Mesenchymal stem cell (in vitro differentiated cells and primary cell): ENCODE data around the gene PKLR.

ENCODE experiments used
- DNase-seq: peaks from one replicate; pipeline ENCODE4 v3.0.0-alpha.2; 2013
- H2AFZ ChIP-seq: one replicate; pipeline ENCODE4 v1.6.1; 2013; ENCODE audit warnings: low read depth, mild to moderate bottlenecking, control low read depth, inconsistent platforms, low read length, moderate library complexity
- H2AK5ac ChIP-seq: 2 replicates; pipeline ENCODE4 v1.6.1; 2013; ENCODE audit warnings: low read length, moderate library complexity, mild to moderate bottlenecking, inconsistent platforms; ENCODE audit not compliant: severe bottlenecking
- H2BK120ac ChIP-seq: one replicate; pipeline ENCODE4 v1.6.1; 2013; ENCODE audit warnings: low read depth, mild to moderate bottlenecking, inconsistent platforms, low read length, moderate library complexity
- H2BK12ac ChIP-seq, 2 experiments: one replicate each; pipeline ENCODE4 v1.6.1; 2013; ENCODE audit warnings: inconsistent platforms in 2 of 2, low read length in 2 of 2, mild to moderate bottlenecking in 2 of 2, moderate library complexity in 2 of 2, control low read depth in 1 of 2
- H2BK15ac ChIP-seq: one replicate; pipeline ENCODE4 v1.6.1; 2013; ENCODE audit warnings: mild to moderate bottlenecking, low read depth, inconsistent platforms; ENCODE audit not compliant: poor library complexity, severe bottlenecking
- H2BK5ac ChIP-seq: 2 replicates; pipeline ENCODE4 v1.6.1; 2013; ENCODE audit warnings: low read depth, mild to moderate bottlenecking, low read length, control low read depth, inconsistent platforms; ENCODE audit not compliant: poor library complexity, severe bottlenecking
- H3K14ac ChIP-seq, 2 experiments: one replicate each; pipeline ENCODE4 v1.6.1; 2013; ENCODE audit warnings: inconsistent platforms in 2 of 2, low read length in 2 of 2, control low read depth in 1 of 2, mild to moderate bottlenecking in 1 of 2, moderate library complexity in 1 of 2
- H3K18ac ChIP-seq, 2 experiments: one replicate each; pipeline ENCODE4 v1.6.1; 2013; ENCODE audit warnings: inconsistent platforms in 2 of 2, low read length in 2 of 2, control low read depth in 1 of 2, low read depth in 1 of 2, mild to moderate bottlenecking in 1 of 2
- H3K23ac ChIP-seq, 2 experiments: one replicate each; pipeline ENCODE4 v1.6.1; 2013; ENCODE audit warnings: inconsistent platforms in 2 of 2, low read length in 2 of 2, mild to moderate bottlenecking in 2 of 2, moderate library complexity in 2 of 2, control low read depth in 1 of 2
- H3K27ac ChIP-seq: 2 replicates; pipeline ENCODE4 v1.5.1; 2013; ENCODE audit warnings: mild to moderate bottlenecking, moderate library complexity, low read length, control low read depth, inconsistent platforms; ENCODE audit not compliant: poor library complexity, severe bottlenecking
- H3K27me3 ChIP-seq, 2 experiments: 2 replicates each; pipeline versions ENCODE4 v1.6.1 to v1.7.0; 2013; ENCODE audit warnings: low read length in 2 of 2, mild to moderate bottlenecking in 2 of 2, moderate library complexity in 2 of 2, control low read depth in 1 of 2, inconsistent platforms in 1 of 2; ENCODE audit not compliant: control insufficient read depth in 1 of 2, insufficient read depth in 1 of 2
- H3K36me3 ChIP-seq, 2 experiments: 2 replicates each; pipeline versions ENCODE4 v1.6.1 to v1.7.0; 2013; ENCODE audit warnings: low read length in 2 of 2, control low read depth in 1 of 2, inconsistent platforms in 1 of 2, low read depth in 1 of 2, mild to moderate bottlenecking in 1 of 2; ENCODE audit not compliant: insufficient read depth in 2 of 2, control insufficient read depth in 1 of 2
- H3K4ac ChIP-seq, 2 experiments: one replicate each; pipeline ENCODE4 v1.6.1; 2013; ENCODE audit warnings: inconsistent platforms in 2 of 2, low read length in 2 of 2, mild to moderate bottlenecking in 2 of 2, moderate library complexity in 2 of 2, control low read depth in 1 of 2, low read depth in 1 of 2
- H3K4me1 ChIP-seq: 2 replicates; pipeline ENCODE4 v1.6.1; 2013; ENCODE audit warnings: low read depth, low read length, control low read depth; ENCODE audit not compliant: control insufficient read depth, insufficient read depth
- H3K4me2 ChIP-seq: 2 replicates; pipeline ENCODE4 v1.6.1; 2013; ENCODE audit warnings: low read length, mild to moderate bottlenecking, inconsistent platforms; ENCODE audit not compliant: poor library complexity, severe bottlenecking
- H3K4me3 ChIP-seq, 2 experiments: 2 replicates each; pipeline versions ENCODE4 v1.5.1 to v1.7.0; 2013; ENCODE audit warnings: low read length in 2 of 2, mild to moderate bottlenecking in 2 of 2, control low read depth in 1 of 2, low read depth in 1 of 2; ENCODE audit not compliant: insufficient read depth in 1 of 2
- H3K79me1 ChIP-seq: replicated peaks from 2 replicates; pipeline ENCODE4 v1.6.1; 2013; ENCODE audit warnings: mild to moderate bottlenecking, control low read depth, low read length, inconsistent platforms; ENCODE audit not compliant: poor library complexity, severe bottlenecking
- H3K9ac ChIP-seq: 2 replicates; pipeline ENCODE4 v1.7.0; 2013; ENCODE audit warnings: mild to moderate bottlenecking, low read length, moderate library complexity
- H3K9me3 ChIP-seq: 2 replicates; pipeline ENCODE4 v1.7.0; 2013; ENCODE audit warnings: mild to moderate bottlenecking, low read length; ENCODE audit not compliant: control insufficient read depth
- H4K8ac ChIP-seq: one replicate; pipeline ENCODE4 v1.6.1; 2013; ENCODE audit warnings: inconsistent platforms, mild to moderate bottlenecking, low read length, moderate library complexity
- H4K91ac ChIP-seq: one replicate; pipeline ENCODE4 v1.6.1; 2013; ENCODE audit warnings: mild to moderate bottlenecking, low read length, inconsistent platforms
- WGBS: methylation state at CpG from one replicate; pipeline ENCODE4 v1.1.7; 2013; ENCODE audit warnings: mixed read lengths; 5-methylcytosine and 5-hydroxymethylcytosine counted together

The PKLR gene

DNA sequence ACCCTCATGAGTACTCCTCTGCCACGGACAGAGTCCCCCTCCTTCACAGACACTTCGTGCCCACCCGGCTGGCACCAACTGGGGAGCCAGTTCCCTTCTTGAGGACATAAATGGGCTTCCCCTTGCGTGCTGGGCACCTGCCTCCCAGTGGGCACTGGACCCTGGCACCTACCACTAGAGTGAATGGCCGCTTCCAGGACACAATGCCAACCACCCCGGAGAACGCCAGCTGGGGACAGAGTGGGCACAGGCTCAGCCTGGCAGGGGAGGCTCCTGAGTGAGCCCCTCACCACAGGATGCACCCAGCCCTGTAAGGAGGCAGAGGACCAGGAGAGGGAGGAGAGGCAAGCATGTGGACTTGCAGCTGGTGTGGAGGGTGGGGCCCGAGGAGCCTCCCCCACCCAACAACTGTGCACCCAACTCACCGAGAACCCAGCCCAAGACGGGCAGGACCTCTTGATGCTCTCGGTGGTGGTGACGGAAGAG, 47.0 kb downstream of the PKLR start:
- Histone ChIP-seq H3K4me1 (peaks cover 30% of the 10 kb centered on the region), H3K36me3 (peaks cover 34 to 36% of the 10 kb centered on the region in 2 experiments), H3K9me3 (no peaks in the 10 kb centered on the region), H3K18ac (peak overlapping the region in 1 of 2 experiments; percentile 96), H2BK15ac (no peak overlapping the region), H3K27me3 (no peaks in the 10 kb centered on the region), H3K27ac (no peak overlapping the region), H3K9ac (peak overlapping the region; percentile 94), H4K8ac (peak overlapping the region; percentile 98), H3K4me3 (peak overlapping the region; percentile 79 to 95), H2BK12ac (peak overlapping the region in 1 of 2 experiments; percentile 26), H3K23ac (no peak overlapping the region), H2BK120ac (no peak overlapping the region), H2AK5ac (no peak overlapping the region), H4K91ac (peak overlapping the region; percentile 8), H3K4ac (peak overlapping the region; percentile 49 to 94), H3K14ac (peak overlapping the region in 1 of 2 experiments; percentile 78), H2AFZ (no peak overlapping the region), H3K79me1 (peaks cover 22% of the 10 kb centered on the region), H3K4me2 (peak overlapping the region; percentile 66), H2BK5ac (no peak overlapping the region)
- DNase-seq, result no peak
- 77% methylated on average over 12 of the region's 12 CpGs for WGBS

DNA sequence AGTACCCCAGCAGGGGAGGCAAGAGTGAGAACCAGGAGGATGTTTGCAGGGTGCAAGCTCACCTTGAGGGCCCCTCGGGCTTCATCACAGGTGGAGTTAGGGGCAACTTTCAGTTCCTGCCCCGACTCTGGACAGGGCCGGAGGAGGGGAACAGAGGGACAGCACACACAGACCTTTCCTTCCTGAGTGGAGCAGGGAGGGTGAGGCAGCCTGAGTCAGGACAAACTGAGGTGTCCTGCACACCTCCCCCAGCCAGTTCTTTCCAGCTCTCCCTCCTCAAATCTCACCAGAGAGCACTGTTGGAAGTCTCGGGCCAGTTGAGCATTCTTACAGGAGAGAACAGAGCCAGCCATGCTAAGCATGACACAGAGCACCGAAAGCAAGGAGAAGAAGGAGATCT, 47.4 kb downstream of the PKLR start:
- Histone ChIP-seq H3K4me3 (peak overlapping the region in 1 of 2 experiments; percentile 95), H3K4me1 (peaks cover 30% of the 10 kb centered on the region), H3K9ac (peak overlapping the region; percentile 94), H3K27ac (no peak overlapping the region), H3K9me3 (no peaks in the 10 kb centered on the region), H3K4me2 (peak overlapping the region; percentile 30), H4K8ac (no peak overlapping the region), H2BK12ac (no peak overlapping the region), H3K79me1 (peaks cover 22% of the 10 kb centered on the region), H2BK5ac (no peak overlapping the region), H2AK5ac (no peak overlapping the region), H2BK120ac (no peak overlapping the region), H4K91ac (peak overlapping the region; percentile 9), H3K18ac (peak overlapping the region in 1 of 2 experiments; percentile 48), H3K36me3 (peaks cover 37 to 39% of the 10 kb centered on the region in 2 experiments), H2BK15ac (no peak overlapping the region), H2AFZ (no peak overlapping the region), H3K14ac (no peak overlapping the region), H3K23ac (no peak overlapping the region), H3K4ac (no peak overlapping the region), H3K27me3 (no peaks in the 10 kb centered on the region)
- WGBS, result 69% methylated on average over 5 of the region's 5 CpGs
- DNase-seq, result no peak

DNA sequence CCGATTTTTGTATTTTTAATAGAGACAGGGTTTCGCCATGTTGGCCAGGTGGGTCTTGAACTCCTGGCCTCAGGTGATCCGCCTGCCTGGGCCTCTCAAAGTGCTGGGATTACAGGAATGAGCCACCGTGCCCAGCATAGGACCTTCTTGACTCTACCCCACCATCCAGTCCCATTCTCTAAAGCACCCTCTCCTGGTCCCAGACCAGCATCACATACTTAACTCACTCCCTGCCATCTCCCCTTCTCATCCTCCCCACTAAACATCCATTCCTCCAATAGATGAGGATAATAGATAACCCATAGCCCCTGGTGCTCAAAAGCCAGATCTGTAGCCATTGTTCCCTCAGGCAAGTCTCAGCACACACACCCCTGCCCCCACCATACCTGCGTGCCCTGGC, 48.0 kb downstream of the PKLR start:
- Histone ChIP-seq H3K27me3 (no peaks in the 10 kb centered on the region), H3K27ac (no peak overlapping the region), H2AFZ (no peak overlapping the region), H2BK15ac (no peak overlapping the region), H3K79me1 (peaks cover 18% of the 10 kb centered on the region), H2BK120ac (no peak overlapping the region), H3K23ac (no peak overlapping the region), H3K4ac (no peak overlapping the region), H3K14ac (no peak overlapping the region), H2AK5ac (no peak overlapping the region), H3K18ac (peak overlapping the region in 1 of 2 experiments; percentile 48), H3K4me3 (peak overlapping the region in 1 of 2 experiments; percentile 95), H3K9ac (peak overlapping the region; percentile 94), H3K4me1 (peaks cover 30% of the 10 kb centered on the region), H3K9me3 (no peaks in the 10 kb centered on the region), H2BK12ac (peak overlapping the region in 1 of 2 experiments; percentile 15), H4K91ac (no peak overlapping the region), H3K4me2 (no peak overlapping the region), H4K8ac (no peak overlapping the region), H3K36me3 (peaks cover 37 to 45% of the 10 kb centered on the region in 2 experiments), H2BK5ac (no peak overlapping the region)
- WGBS, result 94% methylated on average over 5 of the region's 5 CpGs
- no peak for DNase-seq

DNA sequence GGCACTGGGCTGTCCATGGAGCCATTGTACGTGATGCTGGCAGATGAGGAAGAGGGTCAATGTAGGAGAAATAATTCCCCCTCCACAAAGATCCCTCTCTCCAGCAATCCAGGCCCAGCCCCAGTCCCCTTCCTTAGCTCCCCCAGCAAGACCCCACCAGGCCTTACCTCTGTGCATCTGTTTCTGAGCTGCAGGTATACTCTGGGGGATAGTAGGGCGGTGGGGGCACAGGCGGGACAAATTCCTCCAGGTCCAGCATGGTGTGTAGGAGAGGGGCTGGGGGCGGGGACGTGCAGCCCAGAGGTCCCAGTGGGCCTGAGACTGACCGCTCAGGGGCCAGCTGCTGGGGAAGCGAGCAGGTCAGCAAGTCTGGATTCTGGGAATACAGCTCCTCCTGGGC, 49.7 kb downstream of the PKLR start:
- H3K9ac ChIP-seq, result peak overlapping the region; percentile 59
- no peak overlapping the region for H3K4ac ChIP-seq
- no peak overlapping the region for H4K8ac ChIP-seq
- H3K27me3 ChIP-seq, result no peaks in the 10 kb centered on the region
- H2BK120ac ChIP-seq, result no peak overlapping the region
- DNase-seq, result no peak
- H3K27ac ChIP-seq, result no peak overlapping the region
- H3K4me2 ChIP-seq, result no peak overlapping the region
- peaks cover 30% of the 10 kb centered on the region for H3K4me1 ChIP-seq
- H3K4me3 ChIP-seq, result no peak overlapping the region
- no peak overlapping the region for H2AK5ac ChIP-seq
- no peaks in the 10 kb centered on the region for H3K9me3 ChIP-seq
- H3K18ac ChIP-seq, result no peak overlapping the region
- H4K91ac ChIP-seq, result no peak overlapping the region
- H2BK5ac ChIP-seq, result no peak overlapping the region
- H3K23ac ChIP-seq, result no peak overlapping the region
- peaks cover 18% of the 10 kb centered on the region for H3K79me1 ChIP-seq
- H2BK12ac ChIP-seq, result no peak overlapping the region
- H2BK15ac ChIP-seq, result no peak overlapping the region
- H2AFZ ChIP-seq, result no peak overlapping the region
- peaks cover 43 to 49% of the 10 kb centered on the region in 2 experiments for H3K36me3 ChIP-seq
- 84% methylated on average over 6 of the region's 7 CpGs for WGBS
- H3K14ac ChIP-seq, result peak overlapping the region in 1 of 2 experiments; percentile 19
